Activated naive CD8-positive, alpha-beta T cell treated with anti-CD3 and anti-CD28 coated beads, Interleukin-2, amount 50 U/mL, for 16 hours (primary cell): ENCODE measurements around the gene SELENOM.
"Not testable (repeated sequence)": the region's sequence is repeated elsewhere in the genome, so short reads cannot be mapped to it uniquely, and the experiment has no call there.

Experiments used
- DNase-seq: peaks from one replicate; pipeline ENCODE4 v3.0.0-alpha.2; 2020; ENCODE audit warnings: low read depth, low spot score

Gene SELENOM

DNA sequence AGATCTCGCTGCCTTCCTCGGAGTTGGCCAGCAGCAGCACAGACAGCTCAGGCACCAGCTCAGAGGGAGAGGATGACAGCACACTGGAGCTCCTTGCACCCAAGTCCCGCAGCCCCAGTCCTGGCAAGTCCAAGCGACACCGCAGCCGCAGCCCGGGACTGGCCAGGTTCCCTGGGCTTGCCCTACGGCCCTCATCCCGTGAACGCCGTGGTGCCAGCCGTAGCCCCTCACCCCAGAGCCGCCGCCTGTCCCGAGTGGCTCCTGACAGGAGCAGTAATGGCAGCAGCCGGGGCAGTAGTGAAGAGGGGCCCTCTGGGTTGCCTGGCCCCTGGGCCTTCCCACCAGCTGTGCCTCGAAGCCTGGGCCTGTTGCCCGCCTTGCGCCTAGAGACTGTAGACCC is 26.5 kb upstream of the SELENOM start:
- DNase-seq = no peak

DNA sequence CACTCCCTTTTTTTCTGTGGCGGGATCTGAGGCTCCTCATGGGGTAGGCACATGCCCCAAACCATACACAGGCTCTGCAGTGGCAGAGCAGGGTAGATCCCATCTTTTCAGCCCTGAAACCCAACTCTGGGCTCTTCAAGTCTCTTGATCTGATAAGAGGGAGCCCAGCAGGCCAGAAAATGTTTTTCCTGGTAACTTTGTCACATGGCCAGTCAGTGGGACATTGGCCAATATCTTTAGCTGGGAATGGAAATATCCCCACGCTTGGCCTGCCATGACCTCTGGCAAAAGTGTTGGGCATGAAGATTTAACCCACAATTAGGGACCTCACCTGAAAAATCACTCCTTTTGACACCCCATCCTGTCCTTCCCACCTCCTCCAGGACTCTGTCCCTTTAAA is 23.5 kb upstream of the SELENOM start:
- DNase-seq = no peak

DNA sequence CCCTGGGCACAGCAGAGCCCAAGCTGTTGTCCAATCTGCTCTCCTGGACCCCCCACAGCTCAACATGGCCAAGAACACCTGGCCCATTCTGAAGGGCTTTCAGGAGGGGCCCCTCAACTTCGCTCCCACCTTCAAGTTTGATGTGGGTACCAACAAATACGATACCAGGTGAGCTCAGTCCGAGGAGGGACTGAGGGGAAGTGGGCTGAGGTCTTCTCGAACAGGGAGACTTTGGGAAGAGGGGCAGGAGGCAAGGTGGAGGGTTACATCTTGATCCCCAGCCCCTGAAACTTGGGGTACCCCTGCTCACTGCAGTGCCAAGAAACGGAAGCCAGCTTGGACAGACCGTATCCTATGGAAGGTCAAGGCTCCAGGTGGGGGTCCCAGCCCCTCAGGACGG is 20.8 kb upstream of the SELENOM start:
- no peak for DNase-seq

DNA sequence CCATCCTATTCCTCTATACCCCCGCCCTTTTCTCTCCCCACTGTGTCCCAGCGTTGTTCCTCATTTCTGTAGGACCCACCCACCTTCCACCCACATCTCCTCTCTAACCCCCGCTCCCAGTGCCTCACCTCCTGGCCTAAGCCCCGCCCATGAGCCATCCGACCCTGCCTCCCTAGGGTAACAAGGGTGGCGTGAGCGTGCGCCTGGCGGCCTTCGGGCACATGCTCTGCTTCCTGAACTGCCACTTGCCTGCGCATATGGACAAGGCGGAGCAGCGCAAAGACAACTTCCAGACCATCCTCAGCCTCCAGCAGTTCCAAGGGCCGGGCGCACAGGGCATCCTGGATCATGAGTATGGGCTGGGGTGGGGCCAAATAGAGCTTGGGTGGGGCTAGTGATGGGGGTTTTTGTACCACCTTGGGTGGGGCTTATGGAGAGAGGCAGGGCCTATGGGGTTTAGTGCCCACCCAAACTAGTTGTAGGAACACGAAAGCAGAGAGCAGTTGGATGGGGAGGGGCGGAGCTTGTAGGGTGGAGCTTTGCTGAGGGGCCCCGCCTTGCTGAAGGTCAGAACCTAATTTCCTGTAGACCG is 19.9 kb upstream of the SELENOM start:
- DNase-seq = no peak

DNA sequence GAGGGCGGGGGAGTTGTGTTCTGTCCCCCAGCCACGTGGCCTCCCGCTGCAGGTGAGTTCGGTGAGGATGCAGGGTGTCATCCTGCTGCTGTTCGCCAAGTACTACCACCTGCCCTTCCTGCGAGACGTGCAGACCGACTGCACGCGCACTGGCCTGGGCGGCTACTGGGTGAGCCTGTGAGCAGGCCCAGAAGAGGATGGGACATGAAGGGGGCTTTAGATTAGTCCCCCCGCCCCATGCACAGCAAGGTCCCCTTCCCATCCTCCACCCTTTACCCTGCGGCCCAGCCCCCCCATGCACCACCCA is 19.5 kb upstream of the SELENOM start:
- DNase-seq = no peak

DNA sequence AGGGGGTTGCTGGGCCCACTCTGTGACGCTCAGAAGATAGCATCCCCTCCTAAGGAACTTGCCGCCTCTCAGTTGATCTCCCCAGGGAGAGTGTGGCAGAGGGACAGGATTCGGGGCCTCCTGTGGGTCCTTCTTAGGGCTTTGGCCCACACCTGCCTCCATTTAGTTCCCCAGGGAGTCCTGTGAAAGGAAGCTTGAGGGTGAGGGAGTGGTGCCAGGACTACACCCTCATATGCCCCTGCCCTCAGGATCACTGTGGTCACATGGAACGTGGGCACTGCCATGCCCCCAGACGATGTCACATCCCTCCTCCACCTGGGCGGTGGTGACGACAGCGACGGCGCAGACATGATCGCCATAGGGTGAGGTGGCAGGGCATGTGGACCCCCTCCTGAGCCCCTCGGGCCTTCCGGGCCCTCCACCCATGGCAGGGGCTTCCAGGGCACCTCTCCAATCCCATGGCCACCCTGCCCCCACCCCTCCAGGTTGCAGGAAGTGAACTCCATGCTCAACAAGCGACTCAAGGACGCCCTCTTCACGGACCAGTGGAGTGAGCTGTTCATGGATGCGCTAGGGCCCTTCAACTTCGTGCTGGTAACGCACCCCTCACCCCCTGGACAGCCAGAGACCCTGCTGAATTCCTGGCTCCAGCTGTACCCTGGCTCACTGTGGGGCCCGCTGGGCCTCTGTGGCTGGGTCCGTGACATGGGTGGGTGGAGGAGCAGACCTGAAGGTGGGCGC is 18.9 kb upstream of the SELENOM start:
- DNase-seq = no peak

DNA sequence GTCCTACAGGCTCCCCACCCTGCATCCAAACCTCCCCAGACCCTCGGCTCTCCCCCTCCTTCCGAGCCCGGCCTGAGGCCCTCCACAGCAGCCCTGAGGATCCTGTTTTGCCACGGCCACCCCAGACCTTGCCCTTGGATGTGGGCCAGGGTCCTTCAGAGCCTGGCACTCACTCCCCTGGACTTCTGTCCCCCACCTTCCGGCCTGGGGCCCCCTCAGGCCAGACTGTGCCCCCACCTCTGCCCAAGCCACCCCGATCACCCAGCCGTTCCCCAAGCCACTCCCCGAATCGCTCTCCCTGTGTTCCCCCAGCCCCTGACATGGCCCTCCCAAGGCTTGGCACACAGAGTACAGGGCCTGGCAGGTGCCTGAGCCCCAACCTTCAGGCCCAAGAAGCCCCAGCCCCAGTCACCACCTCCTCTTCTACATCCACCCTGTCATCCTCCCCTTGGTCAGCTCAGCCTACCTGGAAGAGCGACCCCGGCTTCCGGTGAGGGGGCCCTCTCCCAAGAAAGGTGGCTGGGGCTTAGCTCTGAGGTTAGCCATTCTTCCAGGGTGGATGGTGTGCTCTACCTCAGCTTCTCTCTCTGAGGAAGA is 18.3 kb upstream of the SELENOM start:
- DNase-seq = no peak

DNA sequence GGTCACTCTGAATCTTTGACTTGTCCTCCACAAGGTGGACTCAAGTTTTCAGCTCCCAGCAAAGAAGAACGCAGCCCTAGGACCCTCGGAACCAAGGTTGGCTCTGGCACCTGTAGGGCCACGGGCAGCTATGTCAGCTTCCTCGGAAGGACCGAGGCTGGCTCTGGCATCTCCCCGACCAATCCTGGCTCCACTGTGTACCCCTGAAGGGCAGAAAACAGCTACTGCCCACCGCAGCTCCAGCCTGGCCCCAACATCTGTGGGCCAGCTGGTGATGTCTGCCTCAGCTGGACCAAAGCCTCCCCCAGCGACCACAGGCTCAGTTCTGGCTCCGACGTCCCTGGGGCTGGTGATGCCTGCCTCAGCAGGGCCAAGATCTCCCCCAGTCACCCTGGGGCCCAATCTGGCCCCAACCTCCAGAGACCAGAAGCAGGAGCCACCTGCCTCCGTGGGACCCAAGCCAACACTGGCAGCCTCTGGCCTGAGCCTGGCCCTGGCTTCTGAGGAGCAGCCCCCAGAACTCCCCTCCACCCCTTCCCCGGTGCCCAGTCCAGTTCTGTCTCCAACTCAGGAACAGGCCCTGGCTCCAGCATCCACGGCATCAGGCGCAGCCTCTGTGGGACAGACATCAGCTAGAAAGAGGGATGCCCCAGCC is 17.6 kb upstream of the SELENOM start:
- no peak for DNase-seq

DNA sequence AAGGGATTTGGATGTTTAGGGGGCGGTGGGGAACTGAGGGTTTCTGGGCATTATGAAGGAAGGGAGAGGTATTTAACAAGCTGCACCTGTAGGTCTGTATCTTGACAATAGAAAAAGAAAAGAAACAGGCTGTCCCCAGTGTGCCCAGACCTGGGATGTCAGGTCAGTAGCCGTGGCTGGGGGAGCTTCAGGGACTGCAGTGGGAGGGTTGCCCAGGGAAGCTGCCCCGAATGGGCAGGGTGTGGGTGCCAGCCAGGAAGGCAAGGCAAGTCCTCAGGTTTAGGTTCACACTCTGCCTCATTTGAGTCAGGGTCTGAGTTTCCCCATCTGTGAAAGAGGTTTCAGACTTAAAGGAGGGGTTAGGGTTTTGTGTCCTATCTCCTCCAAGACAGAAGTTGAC is 16.9 kb upstream of the SELENOM start:
- DNase-seq = no peak

DNA sequence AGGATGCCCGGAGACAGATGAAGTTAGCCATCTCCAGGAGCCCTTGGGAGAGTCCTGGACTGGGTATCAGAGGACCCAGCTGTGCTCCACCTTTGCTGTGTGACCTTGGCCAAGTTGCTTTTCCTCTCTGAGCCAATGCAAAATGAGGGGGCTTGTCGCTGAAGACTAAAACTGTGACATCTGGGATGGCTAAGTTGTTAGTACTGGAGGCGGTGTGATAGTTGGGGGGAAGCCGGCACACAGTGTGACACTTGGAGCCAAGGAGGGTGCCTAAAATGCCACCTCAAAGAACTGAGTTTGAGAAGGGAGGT is 15.9 kb upstream of the SELENOM start:
- no peak for DNase-seq

DNA sequence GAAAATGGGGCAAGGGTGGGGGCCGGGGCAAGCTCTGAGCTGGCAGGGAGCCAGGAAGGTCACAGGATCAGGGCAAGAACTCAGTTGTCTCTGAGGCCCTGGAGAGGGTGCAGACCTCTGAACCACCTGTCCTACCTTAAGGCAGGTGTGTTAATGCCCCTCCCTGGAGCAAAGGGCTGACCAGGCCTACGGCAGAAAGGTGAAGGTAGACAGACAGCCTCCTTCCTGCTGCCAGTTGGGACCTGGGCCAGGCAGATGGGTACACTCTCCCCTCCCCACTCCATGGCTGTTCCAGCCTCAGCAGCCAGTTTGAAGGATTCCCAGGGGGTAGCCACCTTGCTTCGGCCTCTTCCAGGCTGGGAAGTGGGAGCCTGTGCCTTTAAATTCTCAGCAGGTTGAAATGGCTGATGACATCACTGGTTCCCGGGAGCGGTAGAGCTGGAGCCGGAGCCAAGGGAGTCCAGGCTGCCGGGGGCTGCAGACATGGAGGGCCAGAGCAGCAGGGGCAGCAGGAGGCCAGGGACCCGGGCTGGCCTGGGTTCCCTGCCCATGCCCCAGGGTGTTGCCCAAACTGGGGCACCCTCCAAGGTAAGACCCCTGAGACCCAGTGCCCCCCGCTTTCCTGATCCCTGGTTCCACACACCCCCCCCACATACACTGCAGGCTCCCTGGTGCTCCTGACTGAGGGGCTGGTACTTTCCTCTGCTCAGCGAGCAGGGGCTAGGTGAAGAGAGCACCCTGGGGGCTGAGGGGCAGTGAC is 15.3 kb upstream of the SELENOM start, which contains the start of gene INPP5J:
INPP5J (plus strand) TSS at position 435 of the 760 bp plus-strand sequence; CDS start at position 484, 49 bp downstream.
- DNase-seq = no peak

DNA sequence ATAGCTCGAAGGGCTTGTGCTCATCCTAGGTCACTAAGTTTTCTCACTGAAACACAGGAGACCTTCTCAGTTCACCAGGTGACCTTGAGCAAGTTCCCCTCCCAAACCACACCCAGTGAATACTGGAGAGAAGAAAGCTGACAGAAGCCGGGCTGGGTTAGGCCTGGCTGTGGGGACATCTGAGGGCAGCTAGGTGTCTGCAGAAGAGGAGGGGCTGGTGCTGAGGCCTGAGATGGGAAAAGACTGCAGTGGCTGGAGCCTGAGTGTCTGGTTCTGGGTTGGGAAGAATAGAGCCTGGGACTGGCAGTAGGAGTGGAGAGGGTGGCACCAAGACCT is 14.8 kb upstream of the SELENOM start:
- DNase-seq = no peak

DNA sequence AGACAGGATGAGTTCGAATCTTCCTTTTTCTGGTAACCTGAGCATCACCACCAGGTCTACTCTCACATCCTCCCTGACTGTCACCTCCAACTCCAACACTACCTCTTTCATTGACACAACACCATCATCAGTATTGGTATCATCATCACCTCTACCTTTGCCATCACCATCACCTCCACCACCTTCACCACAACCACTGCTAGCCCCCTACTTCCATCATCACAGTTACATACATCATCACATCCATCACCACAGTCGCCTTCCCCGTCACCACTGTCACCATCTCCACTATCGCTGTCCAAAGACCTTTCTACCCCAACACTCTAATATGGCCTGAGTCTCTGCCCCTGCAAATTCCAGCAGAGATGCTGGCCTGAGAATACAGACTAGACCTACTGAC is 14.0 kb upstream of the SELENOM start:
- DNase-seq = no peak

DNA sequence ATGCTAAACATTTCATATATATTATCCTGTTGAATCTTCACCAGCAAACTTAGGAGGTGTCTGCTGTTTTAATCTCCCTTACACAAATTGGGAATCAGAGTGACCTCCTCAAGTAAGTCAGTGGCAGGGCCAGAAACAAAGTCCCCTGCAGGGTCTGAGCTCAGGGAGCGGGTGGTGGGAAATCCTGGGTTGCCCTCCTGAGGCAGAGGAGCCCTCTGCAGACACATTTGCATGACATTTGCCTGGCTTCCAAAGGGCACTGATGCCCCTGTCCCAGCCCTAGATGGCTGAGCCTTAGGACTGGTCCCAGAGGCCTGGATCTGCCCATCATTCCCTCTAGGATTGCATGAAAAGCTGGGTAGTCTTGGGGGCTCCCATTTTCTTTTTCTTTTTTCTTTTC is 13.3 kb upstream of the SELENOM start:
- no peak for DNase-seq

DNA sequence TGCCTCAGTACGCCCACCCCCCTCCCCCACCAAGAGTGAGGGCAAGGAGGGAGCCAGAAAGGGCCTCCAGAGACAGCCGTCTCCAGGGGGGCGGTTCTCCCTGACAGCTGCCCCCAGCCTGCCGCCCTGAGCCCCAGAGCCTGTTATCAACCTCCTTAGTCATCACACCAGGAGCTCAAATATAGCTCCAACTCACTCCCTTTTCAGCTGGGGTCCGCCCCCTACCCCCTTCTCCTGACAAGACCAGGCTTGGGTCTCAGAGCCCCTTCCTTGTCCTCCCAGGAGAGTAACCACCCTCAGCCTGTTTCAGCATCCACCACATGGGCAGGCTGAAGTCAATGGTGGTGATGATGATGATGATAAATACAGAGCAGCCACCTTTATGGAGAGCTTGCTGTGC is 12.9 kb upstream of the SELENOM start:
- DNase-seq = no peak

DNA sequence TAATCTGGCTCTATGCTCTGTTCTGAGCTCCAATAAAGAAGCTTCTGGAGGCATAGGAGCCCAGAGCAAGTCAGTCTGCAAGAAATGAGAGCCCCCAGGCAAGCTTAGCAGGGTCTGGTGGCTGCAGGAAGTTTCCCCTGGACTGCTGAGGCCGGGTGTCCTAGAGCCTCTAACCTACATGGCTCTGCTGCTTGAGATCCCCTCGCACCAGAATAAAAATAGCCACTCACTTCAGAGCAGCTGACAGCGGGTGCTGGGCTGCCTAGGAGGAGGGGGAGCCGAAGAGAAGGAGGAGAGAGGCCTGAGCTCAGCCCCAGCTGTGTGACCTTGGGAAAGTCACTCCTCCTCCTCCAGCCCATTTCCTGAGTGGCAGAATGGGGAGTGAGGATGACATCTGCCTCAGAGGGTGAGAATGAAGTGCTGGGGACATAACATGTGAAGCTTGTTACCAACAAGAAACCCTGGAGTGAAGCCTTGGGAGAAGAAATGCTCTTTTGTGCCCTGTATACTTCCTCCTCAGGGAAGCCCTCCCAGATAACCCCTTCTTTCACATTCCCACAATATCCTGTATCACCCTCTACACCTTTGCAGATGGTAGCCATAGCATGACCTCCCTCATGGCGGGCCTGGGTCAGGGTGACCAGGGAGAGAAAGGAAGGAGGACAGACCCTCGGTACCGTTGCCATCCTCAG is 11.8 kb upstream of the SELENOM start:
- no peak for DNase-seq

DNA sequence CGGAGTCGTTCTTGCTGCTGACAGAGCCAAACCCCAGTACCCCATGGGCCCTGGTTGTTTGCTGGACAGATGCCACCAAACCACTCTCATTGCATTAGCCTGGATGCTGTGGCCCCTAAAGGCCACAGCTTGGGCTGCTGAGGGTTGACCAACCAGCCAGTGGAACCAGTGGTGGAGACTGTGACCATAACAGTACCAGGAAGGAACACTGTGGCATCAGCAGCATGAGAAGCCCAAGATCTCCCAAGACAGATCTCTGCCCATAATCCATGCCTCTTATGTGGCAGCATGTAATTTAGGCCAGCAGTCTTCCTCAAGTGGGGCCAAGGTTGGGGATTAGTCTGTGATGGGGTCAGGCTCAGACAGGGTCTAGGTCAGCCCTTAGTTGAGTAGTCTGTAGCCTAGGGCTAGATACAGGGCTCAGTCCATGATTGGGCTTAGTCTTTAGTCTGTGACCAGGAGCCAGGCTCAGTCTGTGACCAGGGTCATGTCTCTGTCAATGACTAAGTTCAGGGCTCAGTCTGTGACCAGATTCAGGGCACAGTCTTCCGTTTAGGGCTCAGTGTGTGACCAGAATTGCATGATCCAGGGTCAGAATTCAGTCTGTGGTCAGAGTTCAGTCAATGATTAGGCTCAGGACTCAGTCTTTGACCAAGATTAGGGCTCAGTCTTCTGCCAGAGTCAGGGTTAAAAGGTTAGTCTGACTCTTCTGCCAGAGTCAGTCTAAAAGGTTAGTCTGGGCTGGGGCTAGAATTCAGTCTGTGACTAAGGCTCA is 10.9 kb upstream of the SELENOM start:
- no peak for DNase-seq

DNA sequence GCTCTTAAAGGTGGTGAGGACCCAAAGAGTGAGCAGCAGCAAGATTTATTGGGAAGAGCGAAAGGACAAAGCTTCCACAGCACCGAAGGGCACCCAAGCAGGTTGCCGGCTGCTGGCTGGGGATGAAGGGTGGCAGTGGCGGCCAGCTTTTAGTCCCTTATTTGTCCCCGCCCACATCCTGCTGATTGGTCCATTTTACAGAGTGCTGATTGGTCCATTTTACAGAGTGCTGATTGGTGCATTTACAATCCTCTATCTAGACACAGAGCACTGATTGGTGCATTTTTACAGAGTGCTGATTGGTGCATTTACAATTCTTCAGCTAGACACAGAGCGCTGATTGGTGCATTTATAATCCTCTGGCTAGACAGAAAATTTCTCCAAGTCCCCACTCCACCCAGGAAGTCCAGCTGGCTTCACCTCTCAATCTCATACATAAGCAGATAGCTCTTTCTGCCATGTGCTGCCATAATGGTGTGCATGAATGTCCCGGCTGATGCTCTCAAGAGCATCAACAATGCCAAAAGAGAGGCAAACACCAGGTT is 5.3 kb upstream of the SELENOM start:
- DNase-seq = not testable (repeated sequence)

DNA sequence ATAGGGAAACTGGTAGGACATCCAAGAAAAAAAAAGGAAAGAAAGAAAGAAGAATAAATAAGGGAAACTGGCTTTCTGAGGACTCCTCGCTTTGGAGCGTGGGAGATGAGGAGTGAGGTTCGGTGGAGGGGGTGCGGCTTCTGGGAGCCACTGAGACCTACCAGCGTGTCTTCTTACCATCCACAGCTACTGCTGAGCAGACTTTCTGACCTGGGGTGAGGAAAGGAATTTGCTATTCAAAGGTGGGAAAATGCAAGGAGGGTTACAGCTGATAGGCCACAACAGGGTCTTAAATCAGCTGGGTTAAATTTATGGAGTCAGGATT is 488 bp upstream of the SELENOM start:
- no peak for DNase-seq

DNA sequence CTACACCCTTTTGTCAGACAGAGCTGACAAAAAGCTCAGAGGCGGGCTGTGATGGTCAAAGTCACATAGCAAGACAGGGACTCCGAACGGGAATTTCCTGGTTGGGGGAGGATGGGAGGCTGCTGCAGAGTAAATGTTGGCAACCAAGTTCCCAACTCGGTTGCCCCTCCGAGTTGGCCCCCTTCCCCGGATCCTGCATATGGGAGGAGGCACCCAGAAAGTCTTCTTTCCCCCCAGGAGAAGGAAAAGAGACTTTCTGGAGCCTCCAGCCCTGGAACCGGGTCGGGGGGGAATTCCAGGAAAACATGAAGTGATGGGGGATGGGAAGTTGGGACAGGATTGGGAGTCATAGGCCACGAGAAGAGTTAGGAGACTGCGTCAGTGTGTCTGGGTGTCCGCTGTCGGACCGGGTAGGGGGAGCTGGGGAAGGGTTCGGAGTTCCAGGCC is 614 bp downstream of the SELENOM start:
- DNase-seq = no peak
